ENCODE measurements around the gene SCIN. TPM values are rescaled to one million over a fixed set of nuclear protein-coding genes. Genes with fewer than 3 reads are reported as not detected.

Gene SCIN
- polyA plus RNA-seq, 1 of the 3 experiments (the other 2 are of a cell fraction), result 0.02 TPM

DNA sequence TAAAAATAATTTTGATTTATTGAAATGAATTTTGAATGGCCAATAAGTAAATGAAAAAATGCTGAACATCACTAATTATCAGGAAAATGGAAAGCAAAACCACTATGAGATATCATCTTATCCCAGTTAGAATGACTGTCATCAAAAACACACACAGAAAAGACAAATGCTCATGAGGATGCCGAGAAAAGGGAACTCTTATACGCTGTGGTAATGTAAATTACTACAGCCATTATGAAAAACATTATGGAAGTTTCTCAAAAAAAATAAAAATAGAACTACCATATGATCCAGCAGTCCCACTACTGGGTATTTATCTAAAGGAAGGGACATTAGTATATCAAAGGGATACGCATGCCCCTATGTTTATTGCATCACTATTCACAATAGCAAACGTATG is 15.8 kb downstream of the SCIN start:
- Histone ChIP-seq H2AFZ (ENCODE audit: low read depth) (no peak overlapping the region), H3K9me2 (no peaks in the 10 kb centered on the region), H3K27ac (ENCODE audit: low read depth in 2 of 2, low read length in 1 of 2) (no peak overlapping the region), H3K9ac (no peak overlapping the region), H3K4me3 (ENCODE audit: low read depth in 2 of 2, low read length in 1 of 2) (no peak overlapping the region), H3K9me3 (no peaks in the 10 kb centered on the region), H3K4me2 (no peak overlapping the region), H3K27me3 (ENCODE audit: insufficient read depth) (peaks cover 6% of the 10 kb centered on the region; the same call in 1 of the 2 replicates), H3K36me3 (replicated peaks in 1 of 2; ENCODE audit: control insufficient read depth in 1 of 2, insufficient read depth in 2 of 2, low read length in 1 of 2) (no peaks in the 10 kb centered on the region), H3F3A (replicated peaks; ENCODE audit: insufficient read depth) (no peaks in the 10 kb centered on the region), H3K4me1 (ENCODE audit: control insufficient read depth in 1 of 2, insufficient read depth in 2 of 2, low read depth in 1 of 2, low read length in 1 of 2) (no peaks in the 10 kb centered on the region), H4K20me1 (ENCODE audit: insufficient read depth) (no peaks in the 10 kb centered on the region), H3K79me2 (ENCODE audit: insufficient read depth) (no peaks in the 10 kb centered on the region)
- no peak for TF ChIP-seq NRF1 (IDR thresholded peaks at IDR 0.05; ENCODE audit: low read depth, low read length)
- no peak for TF ChIP-seq TCF12 (IDR thresholded peaks at IDR 0.05)
- no peak for TF ChIP-seq SIN3A (IDR thresholded peaks at IDR 0.05; ENCODE audit: borderline replicate concordance, low read depth, low read length)
- no peak for TF ChIP-seq POLR2AphosphoS5 (IDR thresholded peaks at IDR 0.05; ENCODE audit: low read depth, low read length)
- no peak for TF ChIP-seq GABPA (IDR thresholded peaks at IDR 0.05; ENCODE audit: low read depth)
- no peak for TF ChIP-seq TAF1 (IDR thresholded peaks at IDR 0.05; ENCODE audit: borderline replicate concordance, low read depth, low read length)
- no peak for TF ChIP-seq CHD2 (IDR thresholded peaks at IDR 0.05; ENCODE audit: low read length, partially characterized antibody)
- WGBS (ENCODE audit: low lambda C conversion rate), result 35% methylated on average over 4 of the region's 4 CpGs
- ChIA-PET POLR2A (no interaction called here), CTCF (interaction anchor here (0.7 kb wide), 1 partner anchor 342 kb away, joined by 3 read pairs; no protein-coding TSS in a partner anchor)
- DNase-seq, result no peak

DNA sequence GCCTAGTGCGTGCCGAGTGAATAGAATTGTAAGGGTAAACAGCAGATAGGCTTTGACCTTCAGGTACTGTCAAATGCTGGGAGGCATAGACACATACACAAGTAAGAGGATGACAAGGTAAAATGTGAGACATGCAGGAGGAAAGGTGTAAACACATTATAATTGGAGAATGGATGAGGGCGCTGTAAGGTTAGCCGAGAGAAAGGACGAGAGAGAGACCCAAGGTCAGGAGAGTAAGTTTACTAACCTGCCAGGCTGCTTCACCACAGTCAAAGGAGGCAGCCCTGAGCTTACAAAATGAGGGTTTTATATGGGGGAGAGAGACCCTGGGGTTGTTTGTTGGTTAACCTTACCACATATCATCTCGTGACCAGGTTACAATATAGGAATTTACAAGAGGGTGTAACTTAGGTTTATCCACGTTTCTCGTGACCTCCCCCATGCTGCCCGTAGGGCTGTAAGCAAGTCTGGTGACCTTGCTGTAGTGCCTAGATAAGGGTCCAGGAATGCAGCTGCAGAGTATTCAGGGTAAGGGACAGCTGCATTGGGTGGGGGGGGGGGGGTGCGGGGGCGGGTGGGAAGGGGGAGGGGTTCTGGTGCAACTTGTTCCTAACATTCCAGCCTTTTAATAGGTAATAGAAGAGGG is 17.9 kb downstream of the SCIN start:
- H3K4me1 ChIP-seq (ENCODE audit: control insufficient read depth in 1 of 2, insufficient read depth in 2 of 2, low read depth in 1 of 2, low read length in 1 of 2), result no peaks in the 10 kb centered on the region
- H3K4me2 ChIP-seq, result no peak overlapping the region
- TF ChIP-seq NFIC (IDR thresholded peaks at IDR 0.05; ENCODE audit: borderline replicate concordance) (no peak), RAD21 (IDR thresholded peaks at IDR 0.05; ENCODE audit: low read length) (no peak), SIN3A (IDR thresholded peaks at IDR 0.05; ENCODE audit: borderline replicate concordance, low read depth, low read length) (no peak), MEF2A (IDR thresholded peaks at IDR 0.05; ENCODE audit: borderline replicate concordance, low read depth) (no peak), NRF1 (IDR thresholded peaks at IDR 0.05; ENCODE audit: low read depth, low read length) (no peak), GABPA (IDR thresholded peaks at IDR 0.05; ENCODE audit: low read depth) (no peak), YY1 (IDR thresholded peaks at IDR 0.05; ENCODE audit: low read depth) (no peak), FOSL2 (IDR thresholded peaks at IDR 0.05; ENCODE audit: borderline replicate concordance, low read depth) (no peak), FOXJ3 (CRISPR knock-in tag; IDR thresholded peaks at IDR 0.05) (no peak), RXRA (IDR thresholded peaks at IDR 0.05; ENCODE audit: borderline replicate concordance, low read depth) (no peak), POLR2AphosphoS5 (IDR thresholded peaks at IDR 0.05; ENCODE audit: low read depth, low read length) (no peak), ELF1 (IDR thresholded peaks at IDR 0.05) (no peak), EP300 (IDR thresholded peaks at IDR 0.05; ENCODE audit: borderline replicate concordance in 1 of 2, low read depth in 1 of 2, low read length in 1 of 2) (no peak)
- TF ChIP-seq, protein P1, sequence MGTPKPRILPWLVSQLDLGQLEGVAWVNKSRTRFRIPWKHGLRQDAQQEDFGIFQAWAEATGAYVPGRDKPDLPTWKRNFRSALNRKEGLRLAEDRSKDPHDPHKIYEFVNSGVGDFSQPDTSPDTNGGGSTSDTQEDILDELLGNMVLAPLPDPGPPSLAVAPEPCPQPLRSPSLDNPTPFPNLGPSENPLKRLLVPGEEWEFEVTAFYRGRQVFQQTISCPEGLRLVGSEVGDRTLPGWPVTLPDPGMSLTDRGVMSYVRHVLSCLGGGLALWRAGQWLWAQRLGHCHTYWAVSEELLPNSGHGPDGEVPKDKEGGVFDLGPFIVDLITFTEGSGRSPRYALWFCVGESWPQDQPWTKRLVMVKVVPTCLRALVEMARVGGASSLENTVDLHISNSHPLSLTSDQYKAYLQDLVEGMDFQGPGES (IDR thresholded peaks at IDR 0.05; ENCODE audit: low read depth, low read length), result no peak
- TF ChIP-seq, protein P2, sequence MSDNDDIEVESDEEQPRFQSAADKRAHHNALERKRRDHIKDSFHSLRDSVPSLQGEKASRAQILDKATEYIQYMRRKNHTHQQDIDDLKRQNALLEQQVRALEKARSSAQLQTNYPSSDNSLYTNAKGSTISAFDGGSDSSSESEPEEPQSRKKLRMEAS (IDR thresholded peaks at IDR 0.05; ENCODE audit: low read depth), result no peak
- TF ChIP-seq, protein P3, sequence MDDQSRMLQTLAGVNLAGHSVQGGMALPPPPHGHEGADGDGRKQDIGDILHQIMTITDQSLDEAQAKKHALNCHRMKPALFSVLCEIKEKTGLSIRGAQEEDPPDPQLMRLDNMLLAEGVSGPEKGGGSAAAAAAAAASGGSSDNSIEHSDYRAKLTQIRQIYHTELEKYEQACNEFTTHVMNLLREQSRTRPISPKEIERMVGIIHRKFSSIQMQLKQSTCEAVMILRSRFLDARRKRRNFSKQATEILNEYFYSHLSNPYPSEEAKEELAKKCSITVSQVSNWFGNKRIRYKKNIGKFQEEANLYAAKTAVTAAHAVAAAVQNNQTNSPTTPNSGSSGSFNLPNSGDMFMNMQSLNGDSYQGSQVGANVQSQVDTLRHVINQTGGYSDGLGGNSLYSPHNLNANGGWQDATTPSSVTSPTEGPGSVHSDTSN (IDR thresholded peaks at IDR 0.05), result no peak
- no peaks in the 10 kb centered on the region for H3K79me2 ChIP-seq (ENCODE audit: insufficient read depth)
- H3K27me3 ChIP-seq (ENCODE audit: insufficient read depth), result peaks cover 15% of the 10 kb centered on the region; the same call in 1 of the 2 replicates
- no peak overlapping the region for H2AFZ ChIP-seq (ENCODE audit: low read depth)
- H3F3A ChIP-seq (replicated peaks; ENCODE audit: insufficient read depth), result no peaks in the 10 kb centered on the region
- ChIA-PET POLR2A (no interaction called here), CTCF (interaction anchor here (1.3 to 1.6 kb wide), 2 partner anchors 63 to 98 kb away, joined by 4 to 6 read pairs; no protein-coding TSS in a partner anchor)
- H3K36me3 ChIP-seq (replicated peaks in 1 of 2; ENCODE audit: control insufficient read depth in 1 of 2, insufficient read depth in 2 of 2, low read length in 1 of 2), result no peaks in the 10 kb centered on the region
- no peaks in the 10 kb centered on the region for H3K9me2 ChIP-seq
- WGBS (ENCODE audit: low lambda C conversion rate), result 73% methylated on average over 9 of the region's 11 CpGs
- H3K27ac ChIP-seq (ENCODE audit: low read depth in 2 of 2, low read length in 1 of 2), result no peak overlapping the region
- H3K9me3 ChIP-seq, result no peaks in the 10 kb centered on the region
- DNase-seq, result no peak
- H3K4me3 ChIP-seq (ENCODE audit: low read depth in 2 of 2, low read length in 1 of 2), result no peak overlapping the region
- H4K20me1 ChIP-seq (ENCODE audit: insufficient read depth), result no peaks in the 10 kb centered on the region
- H3K9ac ChIP-seq, result no peak overlapping the region

All from SK-N-SH (cell line).